ENCODE measurements around the gene RPL6. TPM values are rescaled to one million over a fixed set of nuclear protein-coding genes. Genes with fewer than 3 reads are reported as not detected.

The RPL6 gene
- polyA plus RNA-seq, 1 of the 3 experiments (the other 2 are of a cell fraction) = 2,073 TPM

DNA sequence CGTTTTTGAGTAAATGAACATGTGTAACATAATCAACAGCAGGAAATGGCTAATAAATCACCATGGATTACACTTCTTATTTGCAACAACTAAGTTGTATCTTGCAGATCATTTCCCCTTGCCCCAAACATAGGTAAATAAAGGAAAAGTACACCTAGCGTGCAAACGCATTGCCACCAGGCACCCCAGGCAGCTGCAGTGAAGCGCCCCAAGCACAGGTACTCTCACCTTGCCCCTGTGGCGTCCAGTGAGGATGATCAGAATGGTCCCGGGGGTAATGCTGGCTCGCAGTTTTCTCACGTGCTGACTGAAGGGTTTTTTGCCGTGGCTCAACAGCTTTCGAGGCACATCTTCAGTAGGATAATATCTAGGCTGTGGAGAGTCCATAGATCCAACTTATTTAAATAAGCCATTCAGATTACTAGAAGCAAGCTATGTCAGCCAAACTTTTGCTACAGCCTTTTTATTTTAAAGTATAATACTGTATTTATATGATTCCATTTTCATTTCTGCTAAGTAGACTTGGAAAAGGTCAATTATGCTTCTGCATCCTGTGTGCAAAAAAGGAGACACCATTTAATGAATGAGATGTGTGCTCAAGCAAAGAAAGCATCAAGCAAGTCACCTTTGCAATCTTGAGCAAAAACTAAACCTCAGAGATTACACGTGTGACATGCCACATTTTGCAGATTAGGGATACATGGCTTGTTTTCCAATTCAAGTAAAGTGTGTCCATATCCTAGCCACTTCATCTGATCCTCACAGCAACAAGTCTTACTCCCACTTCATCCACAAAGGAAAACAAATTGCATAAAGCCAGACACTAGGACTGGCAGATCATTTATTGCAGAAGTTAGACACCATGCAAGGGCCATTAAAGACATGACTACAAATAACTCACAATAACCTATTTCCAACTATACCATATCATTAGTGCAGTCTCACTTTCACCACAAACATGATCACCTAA lies 2.6 kb downstream of the RPL6 start:
- Histone ChIP-seq H3K27me3 (ENCODE audit: insufficient read depth) (no peaks in the 10 kb centered on the region), H3K27ac (ENCODE audit: low read depth in 2 of 2, low read length in 1 of 2) (no peak overlapping the region), H3K9me2 (no peaks in the 10 kb centered on the region), H3F3A (replicated peaks; ENCODE audit: insufficient read depth) (peaks cover 72% of the 10 kb centered on the region), H3K9ac (peak overlapping the region; percentile 92; the same call in 1 of the 2 replicates), H3K79me2 (ENCODE audit: insufficient read depth) (peaks cover 32% of the 10 kb centered on the region), H3K9me3 (no peaks in the 10 kb centered on the region), H3K36me3 (replicated peaks in 1 of 2; ENCODE audit: control insufficient read depth in 1 of 2, insufficient read depth in 2 of 2, low read length in 1 of 2) (peaks cover 38 to 44% of the 10 kb centered on the region in 2 experiments), H4K20me1 (ENCODE audit: insufficient read depth) (peaks cover 40% of the 10 kb centered on the region), H2AFZ (ENCODE audit: low read depth) (no peak overlapping the region), H3K4me2 (peak overlapping the region; percentile 74), H3K4me1 (ENCODE audit: control insufficient read depth in 1 of 2, insufficient read depth in 2 of 2, low read depth in 1 of 2, low read length in 1 of 2) (peaks cover 10 to 13% of the 10 kb centered on the region in 2 experiments; a peak in 3 of 4 replicates), H3K4me3 (ENCODE audit: low read depth in 2 of 2, low read length in 1 of 2) (peak overlapping the region; percentile 76 to 81)
- no peak for DNase-seq
- POLR2A ChIA-PET = no interaction called here
- WGBS (ENCODE audit: low lambda C conversion rate) = 70% methylated on average over 11 of the region's 11 CpGs
- CTCF ChIA-PET = interaction anchor here (1.5 kb wide), 1 partner anchor 209 kb away, joined by 4 read pairs; no protein-coding TSS in a partner anchor
- TF ChIP-seq FOXM1 (IDR thresholded peaks at IDR 0.05; ENCODE audit: low read depth) = no peak
- no peak for TF ChIP-seq FOSL2 (IDR thresholded peaks at IDR 0.05; ENCODE audit: borderline replicate concordance, low read depth)
- no peak for TF ChIP-seq GATA2 (CRISPR knock-in tag; IDR thresholded peaks at IDR 0.05)
- no peak for TF ChIP-seq JUND (IDR thresholded peaks at IDR 0.05)
- no peak for TF ChIP-seq YY1 (IDR thresholded peaks at IDR 0.05; ENCODE audit: low read depth)
- TF ChIP-seq GABPA (IDR thresholded peaks at IDR 0.05; ENCODE audit: low read depth) = no peak
- TF ChIP-seq, protein P1, sequence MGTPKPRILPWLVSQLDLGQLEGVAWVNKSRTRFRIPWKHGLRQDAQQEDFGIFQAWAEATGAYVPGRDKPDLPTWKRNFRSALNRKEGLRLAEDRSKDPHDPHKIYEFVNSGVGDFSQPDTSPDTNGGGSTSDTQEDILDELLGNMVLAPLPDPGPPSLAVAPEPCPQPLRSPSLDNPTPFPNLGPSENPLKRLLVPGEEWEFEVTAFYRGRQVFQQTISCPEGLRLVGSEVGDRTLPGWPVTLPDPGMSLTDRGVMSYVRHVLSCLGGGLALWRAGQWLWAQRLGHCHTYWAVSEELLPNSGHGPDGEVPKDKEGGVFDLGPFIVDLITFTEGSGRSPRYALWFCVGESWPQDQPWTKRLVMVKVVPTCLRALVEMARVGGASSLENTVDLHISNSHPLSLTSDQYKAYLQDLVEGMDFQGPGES (IDR thresholded peaks at IDR 0.05; ENCODE audit: low read depth, low read length) = no peak
- no peak for TF ChIP-seq NRF1 (IDR thresholded peaks at IDR 0.05; ENCODE audit: low read depth, low read length)
- TF ChIP-seq, protein P2, sequence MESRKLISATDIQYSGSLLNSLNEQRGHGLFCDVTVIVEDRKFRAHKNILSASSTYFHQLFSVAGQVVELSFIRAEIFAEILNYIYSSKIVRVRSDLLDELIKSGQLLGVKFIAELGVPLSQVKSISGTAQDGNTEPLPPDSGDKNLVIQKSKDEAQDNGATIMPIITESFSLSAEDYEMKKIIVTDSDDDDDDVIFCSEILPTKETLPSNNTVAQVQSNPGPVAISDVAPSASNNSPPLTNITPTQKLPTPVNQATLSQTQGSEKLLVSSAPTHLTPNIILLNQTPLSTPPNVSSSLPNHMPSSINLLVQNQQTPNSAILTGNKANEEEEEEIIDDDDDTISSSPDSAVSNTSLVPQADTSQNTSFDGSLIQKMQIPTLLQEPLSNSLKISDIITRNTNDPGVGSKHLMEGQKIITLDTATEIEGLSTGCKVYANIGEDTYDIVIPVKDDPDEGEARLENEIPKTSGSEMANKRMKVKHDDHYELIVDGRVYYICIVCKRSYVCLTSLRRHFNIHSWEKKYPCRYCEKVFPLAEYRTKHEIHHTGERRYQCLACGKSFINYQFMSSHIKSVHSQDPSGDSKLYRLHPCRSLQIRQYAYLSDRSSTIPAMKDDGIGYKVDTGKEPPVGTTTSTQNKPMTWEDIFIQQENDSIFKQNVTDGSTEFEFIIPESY (IDR thresholded peaks at IDR 0.05; ENCODE audit: borderline replicate concordance, low read depth) = no peak
- no peak for TF ChIP-seq NFIC (IDR thresholded peaks at IDR 0.05; ENCODE audit: borderline replicate concordance)
- no peak for TF ChIP-seq SMC3 (IDR thresholded peaks at IDR 0.05; ENCODE audit: low read depth, low read length)
- TF ChIP-seq EZH2phosphoT487 (IDR thresholded peaks at IDR 0.05; ENCODE audit: borderline replicate concordance, low read depth) = no peak
- no peak for TF ChIP-seq FOXJ3 (CRISPR knock-in tag; IDR thresholded peaks at IDR 0.05)
- TF ChIP-seq RCOR1 (IDR thresholded peaks at IDR 0.05; ENCODE audit: low read length) = no peak
- no peak for TF ChIP-seq RXRA (IDR thresholded peaks at IDR 0.05; ENCODE audit: borderline replicate concordance, low read depth)
- TF ChIP-seq, protein P3, sequence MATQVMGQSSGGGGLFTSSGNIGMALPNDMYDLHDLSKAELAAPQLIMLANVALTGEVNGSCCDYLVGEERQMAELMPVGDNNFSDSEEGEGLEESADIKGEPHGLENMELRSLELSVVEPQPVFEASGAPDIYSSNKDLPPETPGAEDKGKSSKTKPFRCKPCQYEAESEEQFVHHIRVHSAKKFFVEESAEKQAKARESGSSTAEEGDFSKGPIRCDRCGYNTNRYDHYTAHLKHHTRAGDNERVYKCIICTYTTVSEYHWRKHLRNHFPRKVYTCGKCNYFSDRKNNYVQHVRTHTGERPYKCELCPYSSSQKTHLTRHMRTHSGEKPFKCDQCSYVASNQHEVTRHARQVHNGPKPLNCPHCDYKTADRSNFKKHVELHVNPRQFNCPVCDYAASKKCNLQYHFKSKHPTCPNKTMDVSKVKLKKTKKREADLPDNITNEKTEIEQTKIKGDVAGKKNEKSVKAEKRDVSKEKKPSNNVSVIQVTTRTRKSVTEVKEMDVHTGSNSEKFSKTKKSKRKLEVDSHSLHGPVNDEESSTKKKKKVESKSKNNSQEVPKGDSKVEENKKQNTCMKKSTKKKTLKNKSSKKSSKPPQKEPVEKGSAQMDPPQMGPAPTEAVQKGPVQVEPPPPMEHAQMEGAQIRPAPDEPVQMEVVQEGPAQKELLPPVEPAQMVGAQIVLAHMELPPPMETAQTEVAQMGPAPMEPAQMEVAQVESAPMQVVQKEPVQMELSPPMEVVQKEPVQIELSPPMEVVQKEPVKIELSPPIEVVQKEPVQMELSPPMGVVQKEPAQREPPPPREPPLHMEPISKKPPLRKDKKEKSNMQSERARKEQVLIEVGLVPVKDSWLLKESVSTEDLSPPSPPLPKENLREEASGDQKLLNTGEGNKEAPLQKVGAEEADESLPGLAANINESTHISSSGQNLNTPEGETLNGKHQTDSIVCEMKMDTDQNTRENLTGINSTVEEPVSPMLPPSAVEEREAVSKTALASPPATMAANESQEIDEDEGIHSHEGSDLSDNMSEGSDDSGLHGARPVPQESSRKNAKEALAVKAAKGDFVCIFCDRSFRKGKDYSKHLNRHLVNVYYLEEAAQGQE (IDR thresholded peaks at IDR 0.05; ENCODE audit: low read depth, low read length) = no peak
- TF ChIP-seq RFX5 (IDR thresholded peaks at IDR 0.05; ENCODE audit: low read length) = no peak
- no peak for TF ChIP-seq MEF2A (IDR thresholded peaks at IDR 0.05; ENCODE audit: borderline replicate concordance, low read depth)
- TF ChIP-seq RAD21 (IDR thresholded peaks at IDR 0.05; ENCODE audit: low read length) = no peak
- no peak for TF ChIP-seq TEAD4 (IDR thresholded peaks at IDR 0.05; ENCODE audit: borderline replicate concordance, insufficient read depth)
